Keratinocyte (primary cell): Measurements from ENCODE around the gene AK9. TPM values are rescaled to one million over a fixed set of nuclear protein-coding genes. Genes with fewer than 3 reads are reported as not detected.

ENCODE experiments used
- DNase-seq: peaks from one replicate; pipeline ENCODE4 v3.0.0-alpha.2; 2011; ENCODE audit warnings: low read depth, missing footprints, low spot score
- FAIRE-seq: peaks from 2 replicates; lab custom pipeline; 2011; peaks lifted over from hg19 to GRCh38; lab: Jason Lieb, UNC
- H2AFZ ChIP-seq: 2 replicates; pipeline ENCODE4 v1.6.0; 2012; ENCODE audit warnings: low read length, control low read depth, inconsistent platforms; ENCODE audit not compliant: control insufficient read depth
- H3K27ac ChIP-seq: 2 replicates; pipeline ENCODE4 v1.5.1; 2011; ENCODE audit warnings: low read length; ENCODE audit not compliant: control insufficient read depth, insufficient read depth
- H3K27me3 ChIP-seq: 3 replicates; pipeline ENCODE4 v1.6.0; 2011; ENCODE audit warnings: low read length; ENCODE audit not compliant: control insufficient read depth, insufficient read depth; ENCODE audit errors: extremely low read depth
- H3K36me3 ChIP-seq, 2 experiments: 2 replicates in 1 of 2; 3 replicates in 1 of 2; pipeline ENCODE4 v1.5.1; 2011; ENCODE audit warnings: low read length in 2 of 2, mild to moderate bottlenecking in 1 of 2; ENCODE audit not compliant: control insufficient read depth in 2 of 2, insufficient read depth in 2 of 2; ENCODE audit errors: extremely low read depth in 1 of 2
- H3K4me1 ChIP-seq: 3 replicates; pipeline ENCODE4 v1.5.1; 2011; ENCODE audit warnings: low read length; ENCODE audit not compliant: control insufficient read depth, insufficient read depth; ENCODE audit errors: extremely low read depth
- H3K4me2 ChIP-seq: 3 replicates; pipeline ENCODE4 v1.6.0; 2011; ENCODE audit warnings: low read depth, low read length; ENCODE audit not compliant: control insufficient read depth, insufficient read depth; ENCODE audit errors: extremely low read depth
- H3K4me3 ChIP-seq, 3 experiments: fragments of 200-600 bp in 1 of 3; sonication (generic) in 1 of 3; 2 replicates in 2 of 3; 3 replicates in 1 of 3; pipeline ENCODE4 v1.5.1; 2011 to 2016; ENCODE audit warnings: low read length in 3 of 3, mild to moderate bottlenecking in 3 of 3, control low read depth in 2 of 3, inconsistent platforms in 1 of 3, low read depth in 1 of 3, mixed read lengths in 1 of 3, mixed run types in 1 of 3, moderate library complexity in 1 of 3; ENCODE audit not compliant: control insufficient read depth in 2 of 3, insufficient read depth in 2 of 3; ENCODE audit errors: extremely low read depth in 1 of 3
- H3K79me2 ChIP-seq: 2 replicates; pipeline ENCODE4 v1.6.0; 2012; ENCODE audit warnings: low read length; ENCODE audit not compliant: control insufficient read depth, insufficient read depth
- H3K9ac ChIP-seq: 3 replicates; pipeline ENCODE4 v1.6.0; 2011; ENCODE audit warnings: low read length; ENCODE audit not compliant: control insufficient read depth, insufficient read depth; ENCODE audit errors: extremely low read depth
- H3K9me1 ChIP-seq: 3 replicates; pipeline ENCODE4 v1.6.0; 2011; ENCODE audit warnings: low read length; ENCODE audit not compliant: control insufficient read depth, insufficient read depth; ENCODE audit errors: extremely low read depth
- H3K9me3 ChIP-seq: 2 replicates; pipeline ENCODE4 v1.5.1; 2012; ENCODE audit warnings: low read depth, low read length; ENCODE audit not compliant: control insufficient read depth
- H4K20me1 ChIP-seq: 3 replicates; pipeline ENCODE4 v1.6.0; 2011; ENCODE audit warnings: low read length; ENCODE audit not compliant: control insufficient read depth, insufficient read depth; ENCODE audit errors: extremely low read depth
- EZH2 ChIP-seq: IDR thresholded peaks from one replicate; pipeline ENCODE4 v1.6.1; 2012; ENCODE audit warnings: inconsistent platforms, mild to moderate bottlenecking, low read length, moderate library complexity
- dilution Hi-C: fragments of 300-500 bp; cut with MboI; formaldehyde crosslinking; loops from one replicate; pipeline ENCODE4 v1.7.0; 2020; ENCODE audit warnings: low sequenced_read_pairs; ENCODE audit not compliant: extremely low pct_ligation_motif_present
- polyA plus RNA-seq, 5 experiments: library from polyadenylated mRNA; depleted of rRNA in 3 of 5; stranded (reverse) in 3 of 5; stranded (forward) in 1 of 5; unstranded in 1 of 5; fragments of >200 nt; gene quantifications; 1 replicate in 1 of 5; 2 replicates in 3 of 5; 3 replicates in 1 of 5; pipeline versions ENCODE4 v1.2.1 to v1.2.3, GENCODE V29; 2011 to 2012; ENCODE audit warnings: missing spikeins in 2 of 5, low read depth in 1 of 5, low replicate concordance in 1 of 5
- TF ChIP-seq, protein P1 (sequence below), 3 experiments: IDR thresholded peaks in 1 of 3; conservative IDR thresholded peaks in 1 of 3; optimal IDR thresholded peaks in 1 of 3; 2 replicates in 2 of 3; 3 replicates in 1 of 3; pipeline versions ENCODE3 to v1.5.1; 2011; ENCODE audit warnings: low read length in 3 of 3, mild to moderate bottlenecking in 3 of 3, moderate library complexity in 2 of 3, control low read depth in 1 of 3, inconsistent platforms in 1 of 3; ENCODE audit not compliant: insufficient read depth in 2 of 3; ENCODE audit errors: extremely low read depth in 1 of 3

AK9 gene
- polyA plus RNA-seq, 1 donor (not counting 4 experiments of a cell fraction or from before 2014, with no cell fraction given) = 1.8 TPM

DNA sequence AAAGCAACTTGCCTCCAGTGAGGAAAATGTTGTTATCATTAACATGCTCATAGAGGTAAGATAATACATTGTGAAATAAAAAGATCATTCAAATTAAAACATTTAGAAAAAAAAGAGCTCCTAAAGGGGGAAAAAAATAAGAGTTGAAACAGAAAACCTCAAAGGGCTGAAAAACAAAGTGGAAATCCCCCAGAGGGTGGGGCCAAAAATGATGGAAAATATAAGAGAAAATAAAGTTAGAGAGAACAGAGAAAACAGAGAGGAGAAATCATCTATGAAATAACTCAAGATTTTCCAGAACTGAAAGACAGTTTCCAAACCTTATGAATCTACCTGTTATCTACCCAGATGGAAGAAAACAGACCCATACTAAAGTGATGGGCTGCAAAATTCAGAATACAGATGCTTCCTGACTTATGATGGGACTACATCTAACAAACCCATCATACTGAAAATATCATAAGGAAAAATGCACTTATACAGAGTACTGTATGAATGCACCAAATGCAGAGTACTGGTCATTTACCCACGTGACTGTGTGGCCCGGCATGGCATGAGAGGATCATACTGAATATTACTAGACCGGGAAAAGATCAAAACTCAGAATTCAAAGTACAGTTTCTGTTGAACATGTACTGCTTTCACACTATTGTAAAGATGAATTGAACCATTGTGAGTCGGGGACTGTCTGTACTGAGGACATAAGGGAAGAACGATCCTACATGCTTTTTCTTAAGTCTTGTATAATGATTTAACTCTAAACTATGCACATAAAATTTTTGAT is 212.0 kb downstream of the AK9 start:
- H3K4me2 ChIP-seq = peak overlapping the region; percentile 52
- dilution Hi-C loops = no loop called here
- H2AFZ ChIP-seq = no peak overlapping the region
- TF ChIP-seq, protein P1, sequence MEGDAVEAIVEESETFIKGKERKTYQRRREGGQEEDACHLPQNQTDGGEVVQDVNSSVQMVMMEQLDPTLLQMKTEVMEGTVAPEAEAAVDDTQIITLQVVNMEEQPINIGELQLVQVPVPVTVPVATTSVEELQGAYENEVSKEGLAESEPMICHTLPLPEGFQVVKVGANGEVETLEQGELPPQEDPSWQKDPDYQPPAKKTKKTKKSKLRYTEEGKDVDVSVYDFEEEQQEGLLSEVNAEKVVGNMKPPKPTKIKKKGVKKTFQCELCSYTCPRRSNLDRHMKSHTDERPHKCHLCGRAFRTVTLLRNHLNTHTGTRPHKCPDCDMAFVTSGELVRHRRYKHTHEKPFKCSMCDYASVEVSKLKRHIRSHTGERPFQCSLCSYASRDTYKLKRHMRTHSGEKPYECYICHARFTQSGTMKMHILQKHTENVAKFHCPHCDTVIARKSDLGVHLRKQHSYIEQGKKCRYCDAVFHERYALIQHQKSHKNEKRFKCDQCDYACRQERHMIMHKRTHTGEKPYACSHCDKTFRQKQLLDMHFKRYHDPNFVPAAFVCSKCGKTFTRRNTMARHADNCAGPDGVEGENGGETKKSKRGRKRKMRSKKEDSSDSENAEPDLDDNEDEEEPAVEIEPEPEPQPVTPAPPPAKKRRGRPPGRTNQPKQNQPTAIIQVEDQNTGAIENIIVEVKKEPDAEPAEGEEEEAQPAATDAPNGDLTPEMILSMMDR (optimal IDR thresholded peaks at IDR 0.05 in 1 of 3, IDR thresholded peaks at IDR 0.05 in 1 of 3, conservative IDR thresholded peaks at IDR 0.05 in 1 of 3; ENCODE audit: extremely low read depth in 1 of 3, insufficient read depth in 2 of 3, low read length in 3 of 3) = no peak
- no peak for TF ChIP-seq EZH2
- no peak overlapping the region for H3K4me3 ChIP-seq
- H3K9ac ChIP-seq = no peak overlapping the region
- peaks cover 3% of the 10 kb centered on the region for H3K9me1 ChIP-seq
- FAIRE-seq = no peak
- H3K27ac ChIP-seq = no peak overlapping the region
- H3K9me3 ChIP-seq = no peaks in the 10 kb centered on the region
- H3K36me3 ChIP-seq = peaks cover 14 to 28% of the 10 kb centered on the region in 2 experiments
- no peaks in the 10 kb centered on the region for H3K27me3 ChIP-seq
- DNase-seq = no peak
- peaks cover 26% of the 10 kb centered on the region for H3K4me1 ChIP-seq
- peaks cover 53% of the 10 kb centered on the region for H3K79me2 ChIP-seq
- H4K20me1 ChIP-seq = peaks cover 3% of the 10 kb centered on the region

DNA sequence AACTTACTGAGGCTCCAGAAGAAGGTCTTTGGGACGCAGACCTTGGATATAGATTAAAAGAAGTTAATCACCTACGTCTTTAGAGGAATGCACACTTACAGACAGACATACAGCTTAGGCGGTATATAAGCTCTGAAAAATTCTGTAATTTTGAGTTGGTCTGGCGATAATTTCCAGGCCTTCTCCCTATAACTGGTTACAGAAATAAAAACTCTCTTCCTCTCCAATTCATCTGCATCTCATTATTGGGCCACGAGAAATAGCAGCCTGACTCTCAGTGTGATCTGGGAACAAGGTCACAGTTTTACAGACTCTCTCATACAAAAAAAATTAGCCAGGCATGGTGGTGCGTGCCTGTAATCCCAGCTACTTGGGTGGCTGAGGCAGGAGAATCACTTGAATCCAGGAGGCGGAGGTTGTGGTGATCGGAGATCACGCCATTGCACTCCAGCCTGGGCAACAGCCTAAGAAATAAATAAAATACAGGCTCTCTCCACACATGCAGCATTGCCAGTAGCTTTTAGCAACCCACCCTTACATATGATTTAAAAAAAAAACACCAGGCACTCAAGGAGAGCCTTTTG is 212.7 kb downstream of the AK9 start:
- TF ChIP-seq, protein P1 (optimal IDR thresholded peaks at IDR 0.05 in 1 of 3, IDR thresholded peaks at IDR 0.05 in 1 of 3, conservative IDR thresholded peaks at IDR 0.05 in 1 of 3; ENCODE audit: extremely low read depth in 1 of 3, insufficient read depth in 2 of 3, low read length in 3 of 3) = no peak
- dilution Hi-C loops = no loop called here
- Histone ChIP-seq H3K36me3 (peaks cover 16 to 31% of the 10 kb centered on the region in 2 experiments), H3K4me3 (no peak overlapping the region), H3K9me3 (no peaks in the 10 kb centered on the region), H3K9ac (no peak overlapping the region), H3K27ac (no peak overlapping the region), H3K79me2 (peaks cover 53% of the 10 kb centered on the region), H3K4me2 (peak overlapping the region; percentile 10), H2AFZ (no peak overlapping the region), H3K27me3 (no peaks in the 10 kb centered on the region), H3K4me1 (peaks cover 26% of the 10 kb centered on the region), H4K20me1 (peaks cover 3% of the 10 kb centered on the region), H3K9me1 (peaks cover 3% of the 10 kb centered on the region)
- DNase-seq = no peak
- FAIRE-seq = no peak
